Subcutaneous adipose tissue (tissue), 4 donors: ENCODE measurements around the gene KBTBD12. TPM values are rescaled to one million over a fixed set of nuclear protein-coding genes. Genes with fewer than 3 reads are reported as not detected.

Source experiments
- total RNA-seq, 4 donors: library from RNA; depleted of rRNA; stranded (reverse); fragments of >200 nt; gene quantifications; one replicate each; pipeline ENCODE4 v1.1.0, GENCODE V29; 2016
- TF ChIP-seq, protein P1 (sequence below): fragments of 450-650 bp; IDR thresholded peaks from one replicate; pipeline ENCODE4 v1.5.1; 2016; ENCODE audit warnings: low read depth, mild to moderate bottlenecking, control low read depth, antibody characterized with exemption, moderate library complexity

Gene KBTBD12, protein sequence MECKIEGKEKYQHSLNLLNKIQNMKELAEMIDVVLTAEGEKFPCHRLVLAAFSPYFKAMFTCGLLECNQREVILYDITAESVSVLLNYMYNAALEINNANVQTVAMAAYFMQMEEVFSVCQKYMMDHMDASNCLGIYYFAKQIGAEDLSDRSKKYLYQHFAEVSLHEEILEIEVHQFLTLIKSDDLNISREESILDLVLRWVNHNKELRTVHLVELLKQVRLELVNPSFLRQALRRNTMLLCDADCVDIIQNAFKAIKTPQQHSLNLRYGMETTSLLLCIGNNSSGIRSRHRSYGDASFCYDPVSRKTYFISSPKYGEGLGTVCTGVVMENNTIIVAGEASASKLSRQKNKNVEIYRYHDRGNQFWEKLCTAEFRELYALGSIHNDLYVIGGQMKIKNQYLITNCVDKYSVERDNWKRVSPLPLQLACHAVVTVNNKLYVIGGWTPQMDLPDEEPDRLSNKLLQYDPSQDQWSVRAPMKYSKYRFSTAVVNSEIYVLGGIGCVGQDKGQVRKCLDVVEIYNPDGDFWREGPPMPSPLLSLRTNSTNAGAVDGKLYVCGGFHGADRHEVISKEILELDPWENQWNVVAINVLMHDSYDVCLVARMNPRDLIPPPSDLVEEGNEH
- total RNA-seq: 1 to 10 TPM in 1 of 4 donors, under 1 TPM in 1, not detected in 2; 0.68 to 1.5 TPM

DNA sequence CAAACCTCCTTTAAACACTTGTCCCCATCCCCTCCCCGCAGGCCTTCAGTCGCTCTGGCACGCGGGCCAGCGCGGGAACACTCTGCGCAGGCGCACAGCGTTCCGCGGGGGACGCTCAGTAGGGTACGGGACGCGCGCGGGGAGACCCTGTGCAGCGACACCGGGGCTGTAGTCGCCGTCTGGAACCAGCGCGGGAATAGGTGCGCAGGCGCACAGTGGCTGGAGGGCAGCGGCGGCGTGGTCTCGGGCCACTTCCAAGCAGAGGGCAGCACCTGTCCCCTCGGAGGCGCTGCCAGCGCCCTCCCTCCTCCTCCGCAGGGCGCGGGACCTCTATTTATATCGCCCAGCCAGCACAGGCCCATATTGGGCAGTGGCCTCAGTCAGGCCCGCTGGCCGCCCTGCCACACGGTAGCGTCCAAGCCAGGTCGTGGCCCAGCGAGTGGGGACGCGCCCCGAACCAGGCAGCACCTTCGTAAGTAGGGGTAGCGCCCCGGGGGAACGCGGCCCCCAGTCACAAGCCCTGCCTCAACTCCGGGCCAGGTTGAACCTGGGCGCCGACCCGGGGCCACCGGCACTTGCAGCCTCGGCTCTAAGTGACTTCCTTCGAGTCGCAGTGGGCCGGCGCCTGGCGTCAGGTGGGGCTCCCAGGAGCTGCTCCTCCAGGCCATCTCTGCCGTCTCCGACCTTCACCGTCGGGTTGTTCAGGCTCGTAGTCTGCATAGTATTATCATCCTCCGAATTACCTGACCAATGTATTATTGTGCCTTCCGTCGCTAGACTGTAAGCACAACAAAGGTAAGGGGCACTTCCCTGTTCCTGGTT, at the start of gene KBTBD12:
Gene KBTBD12, plus strand, starts transcription at position 118 of the 822 bp plus-strand sequence. CDS start 7,830 bp downstream, outside the sequence.
- TF ChIP-seq, protein P1, sequence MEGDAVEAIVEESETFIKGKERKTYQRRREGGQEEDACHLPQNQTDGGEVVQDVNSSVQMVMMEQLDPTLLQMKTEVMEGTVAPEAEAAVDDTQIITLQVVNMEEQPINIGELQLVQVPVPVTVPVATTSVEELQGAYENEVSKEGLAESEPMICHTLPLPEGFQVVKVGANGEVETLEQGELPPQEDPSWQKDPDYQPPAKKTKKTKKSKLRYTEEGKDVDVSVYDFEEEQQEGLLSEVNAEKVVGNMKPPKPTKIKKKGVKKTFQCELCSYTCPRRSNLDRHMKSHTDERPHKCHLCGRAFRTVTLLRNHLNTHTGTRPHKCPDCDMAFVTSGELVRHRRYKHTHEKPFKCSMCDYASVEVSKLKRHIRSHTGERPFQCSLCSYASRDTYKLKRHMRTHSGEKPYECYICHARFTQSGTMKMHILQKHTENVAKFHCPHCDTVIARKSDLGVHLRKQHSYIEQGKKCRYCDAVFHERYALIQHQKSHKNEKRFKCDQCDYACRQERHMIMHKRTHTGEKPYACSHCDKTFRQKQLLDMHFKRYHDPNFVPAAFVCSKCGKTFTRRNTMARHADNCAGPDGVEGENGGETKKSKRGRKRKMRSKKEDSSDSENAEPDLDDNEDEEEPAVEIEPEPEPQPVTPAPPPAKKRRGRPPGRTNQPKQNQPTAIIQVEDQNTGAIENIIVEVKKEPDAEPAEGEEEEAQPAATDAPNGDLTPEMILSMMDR: no peak

DNA sequence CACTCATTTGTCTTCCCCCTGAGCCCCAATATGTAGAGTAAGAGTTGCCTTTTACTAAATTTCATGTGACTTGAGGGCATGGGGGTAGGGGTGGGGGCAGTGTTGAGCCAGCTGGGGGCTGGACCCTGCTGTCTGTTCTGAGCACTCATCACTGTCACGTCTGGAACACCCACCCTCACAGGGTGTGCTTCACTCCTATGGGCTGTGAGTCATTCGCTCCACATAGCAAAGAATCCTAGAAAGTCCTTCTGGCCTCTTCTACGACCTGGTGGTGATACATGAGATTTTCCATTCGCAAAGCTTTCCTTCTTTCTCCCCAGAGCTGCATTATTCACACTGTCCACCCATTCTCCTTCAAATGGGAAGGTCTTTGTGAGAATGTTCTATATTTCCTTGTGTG, 49.1 kb upstream of the KBTBD12 start:
- TF ChIP-seq, protein P1: no peak

DNA sequence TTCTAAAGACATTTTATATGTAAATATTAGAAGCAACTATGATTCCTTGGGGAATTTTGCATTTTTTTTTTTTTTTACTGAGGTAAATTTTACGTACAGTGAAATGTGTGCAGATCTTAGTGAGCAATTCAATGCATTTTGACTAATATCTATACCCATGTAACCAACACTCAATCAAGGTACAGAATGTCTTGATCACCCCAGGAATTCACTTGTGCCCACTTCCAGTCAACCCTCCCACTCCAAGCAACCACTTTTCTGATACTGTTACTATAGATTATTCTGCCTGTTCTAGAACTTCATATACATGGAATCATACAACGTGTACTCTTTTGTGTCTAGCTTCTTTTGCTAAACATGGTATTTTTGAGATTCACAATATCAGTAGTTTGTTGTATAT, 47.6 kb upstream of the KBTBD12 start:
- TF ChIP-seq, protein P1: no peak

DNA sequence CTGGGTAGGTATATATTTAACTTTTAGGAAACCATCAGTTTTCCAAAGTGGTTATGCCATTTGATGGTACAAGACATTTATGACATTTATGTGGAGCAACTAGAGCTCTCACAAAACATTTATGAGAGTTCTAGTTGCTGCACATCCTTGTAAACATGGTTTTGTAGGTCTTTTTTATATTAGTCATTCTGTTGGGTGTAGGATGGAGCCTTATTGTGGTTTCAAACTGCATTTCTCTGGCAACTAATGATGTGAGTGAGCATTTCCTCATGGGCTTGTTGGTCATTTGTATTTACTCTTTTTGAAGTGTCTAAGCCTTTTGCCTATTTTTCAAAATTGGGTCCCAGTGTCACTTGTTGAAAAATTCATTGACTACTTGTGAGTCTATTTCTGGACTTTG, 47.0 kb upstream of the KBTBD12 start:
- TF ChIP-seq, protein P1: no peak

DNA sequence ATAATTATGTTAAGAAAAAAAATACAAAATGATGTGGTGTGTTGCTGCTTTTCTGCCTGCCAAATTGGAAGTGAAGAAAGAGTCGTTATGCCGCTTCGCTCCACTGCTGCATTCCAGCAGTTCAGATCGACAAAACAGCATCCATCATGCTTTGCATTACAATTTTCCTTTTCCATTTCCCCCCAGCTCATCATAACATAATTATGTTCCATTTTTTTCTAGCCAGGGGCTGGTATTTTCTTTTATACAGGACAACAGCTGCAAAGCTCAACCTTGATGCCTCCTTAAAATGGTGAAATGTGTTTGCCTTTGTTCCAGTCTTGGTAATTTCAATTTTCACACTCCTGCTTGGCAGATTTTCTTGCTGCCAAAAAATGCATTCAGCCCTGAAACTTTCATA, 44.9 kb upstream of the KBTBD12 start:
- TF ChIP-seq, protein P1: no peak

DNA sequence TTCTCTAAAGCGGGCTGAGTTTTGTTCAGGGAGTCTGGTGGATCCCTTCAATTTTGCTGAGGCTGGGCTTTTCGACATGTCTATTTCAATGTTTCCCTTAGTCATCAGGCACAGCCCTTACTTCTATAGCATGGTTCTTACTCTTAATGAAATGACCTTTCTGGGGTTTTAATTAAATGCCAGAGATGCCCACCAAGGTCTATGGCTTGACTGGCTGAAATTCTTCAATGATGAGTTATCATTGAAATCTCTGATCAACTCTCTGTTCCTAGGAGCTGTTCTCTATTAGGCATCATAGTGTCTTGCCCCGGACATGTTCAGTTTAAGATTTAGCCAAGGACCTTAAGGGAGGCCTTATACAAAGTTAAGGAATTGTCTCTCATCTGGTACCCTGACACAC, 33.4 kb upstream of the KBTBD12 start:
- TF ChIP-seq, protein P1: no peak

DNA sequence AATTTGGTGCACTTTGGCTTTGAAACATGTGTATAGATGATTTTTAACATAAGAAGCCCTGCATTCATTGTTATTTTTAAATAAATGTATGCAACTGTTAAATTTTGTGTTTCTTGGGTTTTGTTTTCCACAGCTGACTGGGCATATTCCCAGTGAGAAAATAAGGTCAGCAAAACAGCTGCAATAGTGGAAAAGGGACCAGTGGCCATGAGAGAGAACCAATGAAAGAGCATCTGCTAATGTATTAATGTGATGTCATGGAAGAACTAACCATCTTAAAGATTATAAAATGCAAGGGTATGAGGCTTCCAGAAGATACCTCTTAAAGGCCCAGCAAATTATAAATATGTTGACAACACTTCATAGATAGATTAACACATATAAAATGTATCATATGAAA, 31.0 kb upstream of the KBTBD12 start:
- TF ChIP-seq, protein P1: no peak
